Fibroblast of skin of left quadriceps (primary cell): ENCODE data around the gene ZW10.
"Not testable (repeated sequence)": the region's sequence is repeated elsewhere in the genome, so short reads cannot be mapped to it uniquely, and the experiment has no call there.

ENCODE experiments used
- DNase-seq, 2 experiments: peaks; one replicate each; pipeline ENCODE4 v3.0.0-alpha.2; 2013; ENCODE audit warnings: low read depth in 2 of 2

Gene ZW10

GRCh38 chr11:113773416-113774173 lies at the start of gene ZW10:
ZW10 (minus strand) TSS chr11:113773692; CDS start chr11:113773666, 26 bp downstream.
- peak; percentile 93 to 94 for DNase-seq

DNA sequence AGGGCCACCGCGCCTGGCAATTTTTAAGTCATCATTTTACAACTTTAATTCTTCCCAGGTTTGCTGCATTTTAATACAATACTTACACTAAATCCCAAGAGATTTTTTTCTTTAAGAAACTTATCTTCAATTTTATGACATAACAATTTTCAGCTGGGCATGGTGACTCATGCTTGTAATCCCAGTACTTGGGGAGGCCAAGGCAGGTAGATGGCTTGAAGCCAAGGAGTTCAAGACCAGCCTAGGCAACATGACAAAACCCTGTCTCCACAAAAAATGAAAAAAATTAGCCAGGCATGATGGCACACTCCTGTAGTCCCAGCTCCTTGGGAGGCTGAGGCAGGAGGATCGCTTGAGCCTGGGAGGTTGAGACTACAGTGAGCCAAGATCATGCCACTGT lies 44.9 kb upstream of the ZW10 start:
- no peak for DNase-seq

DNA sequence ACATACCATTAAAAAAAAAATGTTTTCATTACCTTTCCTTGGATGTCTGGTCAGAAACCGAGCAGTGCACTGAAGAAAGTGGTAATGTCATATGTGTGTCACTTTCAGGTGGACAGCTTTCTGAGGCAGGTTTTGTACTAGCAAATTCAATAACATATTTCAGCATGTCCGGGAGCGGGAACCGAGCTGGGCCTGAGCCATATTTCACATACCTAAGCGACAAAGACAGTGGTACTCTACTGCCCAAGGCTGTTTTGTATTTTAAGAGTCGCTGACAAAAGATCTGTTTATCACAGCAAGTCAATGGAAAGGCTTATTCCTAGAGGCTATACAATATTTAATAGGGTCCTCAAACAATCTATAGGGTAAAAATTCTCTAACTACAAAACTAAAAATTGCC lies 44.1 kb upstream of the ZW10 start:
- DNase-seq: no peak

- DNase-seq: no peak
Observed at GRCh38 chr11:113817162-113817561, 43.7 kb upstream of the ZW10 start.

GRCh38 chr11:113814181-113814580 lies 40.7 kb upstream of the ZW10 start:
- no peak for DNase-seq

DNA sequence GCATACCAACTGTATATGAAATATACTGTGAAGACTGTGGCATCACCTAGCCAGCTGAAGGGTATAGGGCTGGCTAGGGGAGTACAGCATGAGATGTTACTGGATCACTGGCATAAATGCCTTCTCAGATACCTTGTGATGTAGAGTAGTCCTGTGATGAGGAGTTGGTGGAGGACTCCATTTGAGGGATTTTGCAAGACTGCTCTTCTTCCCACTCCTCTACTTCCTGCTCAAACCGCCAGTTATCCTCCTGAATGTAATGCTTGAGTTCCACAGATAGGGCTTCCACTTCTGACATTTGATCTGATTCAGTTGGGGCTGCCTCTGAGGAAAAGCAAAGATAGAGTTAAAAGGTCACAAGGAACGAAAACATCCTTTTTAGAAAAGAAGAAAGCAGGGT lies 35.4 kb upstream of the ZW10 start:
- DNase-seq: no peak

GRCh38 chr11:113806406-113806805 lies 32.9 kb upstream of the ZW10 start:
- no peak for DNase-seq

DNA sequence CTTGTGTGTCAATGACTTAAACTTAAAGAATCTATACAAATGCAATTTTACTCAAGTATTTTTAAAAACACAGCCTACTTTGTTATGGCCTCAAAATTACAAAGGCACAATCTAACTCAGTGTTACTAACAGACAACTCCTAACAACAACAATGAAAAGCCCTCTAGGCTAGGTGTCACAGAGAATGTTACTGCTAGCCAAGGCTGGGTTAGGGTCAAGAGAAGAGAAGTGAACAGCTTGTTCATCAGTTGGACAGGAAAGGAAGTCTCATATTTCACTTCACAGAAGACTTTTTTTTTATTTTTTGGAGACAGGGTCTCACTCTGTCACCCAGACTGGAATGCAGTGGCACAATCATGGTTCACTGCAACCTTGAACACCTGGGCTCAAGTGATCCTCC lies 32.1 kb upstream of the ZW10 start:
- no peak for DNase-seq

DNA sequence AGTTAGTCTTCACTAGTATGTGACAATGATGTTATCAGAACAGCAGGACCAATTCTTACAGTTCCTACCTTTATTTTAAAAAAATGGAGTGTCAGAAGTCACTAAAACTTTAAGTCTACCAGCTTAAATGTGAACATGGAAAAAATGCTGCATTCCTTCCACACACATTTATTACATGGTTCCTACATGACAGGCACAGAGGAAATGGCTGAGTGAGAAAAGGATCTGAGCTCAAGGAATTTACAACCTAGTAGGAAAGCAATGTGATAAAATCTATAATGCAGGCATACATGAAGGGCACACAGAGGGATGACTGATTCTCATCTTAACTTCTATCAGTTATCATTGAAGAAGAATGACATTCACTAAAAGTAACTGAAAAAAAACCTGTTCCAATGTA lies 29.1 kb upstream of the ZW10 start:
- no peak for DNase-seq

GRCh38 chr11:113796663-113797259 lies 23.3 kb upstream of the ZW10 start:
- peak; percentile 6 to 17 for DNase-seq

DNA sequence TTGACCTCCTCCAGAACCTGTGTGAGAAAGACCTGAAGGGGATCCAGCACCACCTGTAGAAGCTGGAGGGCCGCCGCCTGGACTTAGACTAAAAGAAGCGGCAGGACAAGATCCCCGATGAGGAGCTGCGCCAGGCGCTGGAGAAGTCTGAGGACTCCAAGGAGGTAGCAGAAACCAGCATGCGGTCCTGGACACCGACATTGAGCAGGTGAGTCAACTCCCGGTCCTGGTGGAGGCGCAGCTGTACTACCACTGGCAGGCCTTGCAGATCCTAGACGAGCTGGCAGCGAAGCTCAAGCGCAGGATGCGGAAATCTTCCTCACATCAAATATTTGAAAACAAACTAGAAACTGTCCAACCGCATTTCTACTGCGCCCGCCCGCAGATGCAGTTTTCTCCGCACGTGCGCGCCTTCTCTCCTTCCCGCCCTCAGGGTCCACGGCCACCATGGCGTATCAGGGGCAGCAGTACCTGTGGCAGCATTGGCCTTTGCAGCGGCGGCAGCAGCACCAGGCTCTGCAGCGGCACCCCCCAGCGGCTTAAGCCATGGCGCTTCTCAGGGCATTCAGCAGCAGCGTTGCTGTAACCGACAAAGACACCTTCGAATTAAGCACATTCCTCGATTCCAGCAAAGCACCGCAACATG lies 16.3 kb upstream of the ZW10 start:
- DNase-seq: no peak

GRCh38 chr11:113789016-113789415 lies 15.5 kb upstream of the ZW10 start:
- not testable (repeated sequence) for DNase-seq

DNA sequence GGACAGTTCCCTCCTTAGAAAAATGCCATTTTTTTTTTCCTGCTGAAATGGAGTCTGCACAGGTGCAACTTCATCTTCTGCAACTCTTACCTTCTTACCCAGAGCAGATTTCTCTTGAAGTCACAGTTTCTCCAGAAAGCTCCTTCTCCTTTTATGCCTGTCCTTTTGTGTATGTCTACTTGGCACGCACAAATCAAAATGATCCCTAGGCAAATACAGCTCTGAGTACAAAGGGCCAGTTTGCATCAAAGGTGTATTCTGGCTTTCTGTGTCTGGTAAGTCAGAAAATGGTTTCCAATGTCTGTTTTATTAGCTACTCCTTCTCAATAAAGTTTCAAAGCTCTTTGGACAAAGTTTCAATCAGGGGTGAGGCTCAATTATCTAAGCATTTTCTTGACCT lies 8.6 kb upstream of the ZW10 start:
- no peak for DNase-seq

DNA sequence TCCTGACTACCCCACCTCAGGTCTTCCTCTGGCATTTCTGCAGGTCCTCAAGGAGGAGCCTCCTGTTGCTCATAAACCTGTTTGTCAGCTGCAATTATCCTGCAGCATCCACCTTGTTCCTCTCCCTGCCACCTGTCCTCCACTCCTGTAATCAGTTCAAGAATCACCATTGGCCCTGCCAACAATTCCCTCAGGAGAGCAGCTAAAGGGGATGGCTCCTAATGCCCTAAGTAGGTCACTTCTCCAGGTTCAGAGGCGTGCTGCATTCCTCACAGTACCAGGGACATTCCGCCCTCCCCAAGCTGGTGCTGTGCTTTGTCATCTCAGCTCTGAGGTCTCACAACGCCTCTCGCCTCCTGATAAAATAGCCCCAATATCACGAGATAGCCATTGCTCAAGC lies 8.2 kb upstream of the ZW10 start:
- DNase-seq: no peak

- no peak for DNase-seq
Observed at GRCh38 chr11:113779496-113779895, 6.0 kb upstream of the ZW10 start, which contains the start of gene CLDN25. CLDN25 (plus strand) TSS chr11:113779796; CDS start chr11:113779796, 0 bp downstream.

GRCh38 chr11:113778111-113778910 lies 4.8 kb upstream of the ZW10 start:
- DNase-seq: no peak

DNA sequence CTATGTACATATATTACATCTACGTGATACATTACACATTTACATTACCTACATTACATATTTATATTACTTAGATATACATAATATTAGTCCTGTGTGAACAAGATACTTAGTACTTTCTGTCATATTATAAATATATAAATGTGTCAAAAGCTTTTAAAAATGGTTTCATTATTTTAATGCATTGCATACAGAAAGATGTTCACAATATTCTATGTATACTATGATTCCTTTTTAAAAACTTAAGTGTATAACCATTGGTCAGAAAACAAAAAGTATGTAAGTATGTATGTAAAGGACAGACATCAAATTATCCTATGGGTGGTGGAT lies 647 bp upstream of the ZW10 start:
- DNase-seq: no peak

DNA sequence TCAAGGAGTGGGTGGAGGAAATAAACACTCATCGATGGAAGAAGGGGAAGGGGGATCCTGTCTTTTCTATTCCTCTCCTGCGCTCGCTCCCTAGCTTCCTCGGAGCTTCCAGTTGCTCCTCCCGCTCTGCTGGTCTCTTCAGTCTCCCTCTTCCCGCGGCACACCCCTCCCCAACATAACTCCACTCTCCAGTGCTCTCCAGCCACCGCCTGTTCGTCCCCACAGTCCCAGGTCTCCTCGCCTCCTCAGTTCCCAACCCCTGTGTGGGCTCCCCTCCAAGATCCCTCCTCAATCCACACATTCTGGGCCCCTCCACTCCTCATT lies 438 bp downstream of the ZW10 start:
- peak in 1 of 2 experiments; percentile 1 for DNase-seq

GRCh38 chr11:113771964-113772363 lies 1.5 kb downstream of the ZW10 start:
- no peak for DNase-seq

- DNase-seq: no peak
Observed at GRCh38 chr11:113764527-113765219, 8.8 kb downstream of the ZW10 start.

GRCh38 chr11:113763040-113763439 lies 10.5 kb downstream of the ZW10 start:
- DNase-seq: not testable (repeated sequence)

GRCh38 chr11:113760241-113760640 lies 13.3 kb downstream of the ZW10 start:
- no peak for DNase-seq
